ENCODE measurements around the gene ZNF225. TPM values are rescaled to one million over a fixed set of nuclear protein-coding genes. Genes with fewer than 3 reads are reported as not detected.

ZNF225 gene
- total RNA-seq: 6.5 TPM in 2 replicates

DNA sequence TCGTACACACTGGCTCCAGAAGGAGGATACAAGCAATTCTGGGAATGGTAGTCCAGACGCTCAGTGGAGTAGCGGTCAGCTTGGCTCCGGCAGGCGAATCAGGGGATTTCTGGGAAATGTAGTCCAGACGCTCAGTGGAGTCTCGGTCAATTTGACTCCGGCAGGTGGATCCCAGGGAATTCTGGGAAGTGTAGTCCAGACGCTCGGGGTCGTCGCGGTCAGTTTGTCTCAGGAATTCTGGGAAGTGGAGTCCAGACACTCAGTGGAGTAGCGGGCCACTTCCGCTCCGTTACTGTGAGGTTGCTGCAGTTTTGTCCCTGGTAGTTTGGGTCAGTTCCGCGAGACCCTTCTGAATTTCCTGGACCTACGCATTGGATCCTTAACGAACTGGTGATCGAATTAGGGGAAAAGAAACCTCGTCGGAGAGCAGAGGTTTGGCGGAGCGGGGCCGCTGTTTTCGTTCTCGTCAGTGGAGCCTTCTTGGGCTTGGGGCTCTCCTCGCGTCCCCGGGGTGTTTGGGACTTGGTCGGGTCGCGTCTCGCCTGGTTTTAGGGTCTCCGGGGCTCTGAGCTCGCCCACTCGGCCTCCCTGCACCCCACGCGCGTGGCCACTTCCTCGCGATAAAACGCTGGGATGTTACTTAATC is at the start of gene ZNF225:
Gene ZNF225, plus strand, starts transcription at position 262 of the 646 bp plus-strand sequence. CDS start 2,429 bp downstream, outside the sequence.

DNA sequence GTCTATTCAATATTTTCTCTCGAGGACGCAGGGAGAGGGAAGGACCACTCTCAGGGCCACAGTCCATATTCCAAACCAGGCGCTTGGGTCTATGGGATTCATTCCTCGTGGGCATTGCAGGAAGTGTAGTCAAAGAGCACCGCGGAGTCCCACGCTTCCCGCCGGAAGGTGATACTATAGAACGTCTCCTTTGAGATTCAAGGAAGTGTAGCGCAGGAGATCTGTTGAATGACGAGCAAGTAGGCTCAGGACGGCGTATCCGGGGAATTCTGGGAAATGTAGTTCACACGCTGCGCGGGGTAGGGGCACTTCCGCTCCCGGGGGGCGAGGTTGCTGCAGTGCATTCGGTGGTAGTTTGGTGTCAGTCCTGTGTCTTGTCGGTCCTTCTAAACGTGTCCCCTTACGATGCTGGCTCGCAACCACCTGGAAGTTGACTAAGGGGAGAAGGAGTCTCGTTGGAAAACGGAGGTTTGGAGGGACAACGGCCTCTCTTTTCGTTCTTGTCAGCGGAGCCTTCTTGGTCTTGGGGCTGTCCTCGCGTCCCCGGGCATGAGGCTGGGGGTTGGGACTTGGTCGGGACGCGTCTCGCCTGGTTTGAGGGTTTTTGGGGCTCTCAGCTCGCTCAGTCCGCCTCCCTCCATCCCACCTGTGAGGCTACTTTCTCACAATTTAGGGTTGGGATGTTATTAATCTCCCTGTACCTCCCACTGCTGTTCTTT is 41.2 kb upstream of the ZNF225 start, which contains the start of gene ZNF284:
Gene ZNF284, plus strand, starts transcription at position 336 of the 719 bp plus-strand sequence. CDS start 4,231 bp downstream, outside the sequence.

DNA sequence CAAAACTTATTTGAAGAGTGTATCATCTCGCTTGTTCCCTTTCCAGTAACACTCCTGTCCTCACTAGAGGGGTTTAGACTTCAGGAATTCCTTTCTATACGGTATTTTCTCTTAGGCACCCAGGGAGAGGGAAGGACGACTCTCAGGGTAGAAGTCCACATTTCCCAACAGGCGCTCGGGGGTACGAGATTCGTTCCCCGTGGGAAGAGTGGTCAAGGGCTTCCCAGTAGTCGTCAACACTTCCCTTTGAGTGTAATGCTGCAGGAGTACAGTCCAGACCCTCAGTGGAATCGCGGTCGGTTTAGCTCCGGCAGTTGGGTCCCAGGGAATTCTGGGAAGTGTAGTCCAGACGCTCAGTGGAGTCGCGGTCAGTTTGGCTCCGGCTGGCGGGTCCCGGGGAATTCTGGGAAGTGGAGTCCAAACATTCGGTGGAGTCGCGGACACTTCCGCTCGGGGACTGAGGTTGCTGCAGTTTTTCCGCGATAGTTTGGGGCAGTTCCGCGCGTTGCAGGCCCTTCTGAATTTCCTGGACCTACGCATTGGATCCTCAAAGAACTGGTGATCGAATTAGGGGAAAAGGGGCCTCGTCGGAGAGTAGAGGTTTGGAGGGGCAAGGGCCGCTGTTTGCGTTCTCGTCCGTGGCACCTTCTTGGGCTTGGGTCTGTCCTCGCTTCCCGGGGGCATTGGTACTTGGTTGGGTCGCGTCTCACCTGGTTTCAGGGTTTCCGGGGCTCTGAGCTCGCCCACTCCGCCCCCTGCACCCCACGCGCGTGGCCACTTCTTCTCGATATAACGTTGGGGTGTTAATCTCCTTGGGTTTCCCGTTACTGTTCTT is 19.1 kb upstream of the ZNF225 start, which contains the start of gene ZNF224:
Gene ZNF224, plus strand, starts transcription at position 431 of the 835 bp plus-strand sequence. CDS start 3,513 bp downstream, outside the sequence.

DNA sequence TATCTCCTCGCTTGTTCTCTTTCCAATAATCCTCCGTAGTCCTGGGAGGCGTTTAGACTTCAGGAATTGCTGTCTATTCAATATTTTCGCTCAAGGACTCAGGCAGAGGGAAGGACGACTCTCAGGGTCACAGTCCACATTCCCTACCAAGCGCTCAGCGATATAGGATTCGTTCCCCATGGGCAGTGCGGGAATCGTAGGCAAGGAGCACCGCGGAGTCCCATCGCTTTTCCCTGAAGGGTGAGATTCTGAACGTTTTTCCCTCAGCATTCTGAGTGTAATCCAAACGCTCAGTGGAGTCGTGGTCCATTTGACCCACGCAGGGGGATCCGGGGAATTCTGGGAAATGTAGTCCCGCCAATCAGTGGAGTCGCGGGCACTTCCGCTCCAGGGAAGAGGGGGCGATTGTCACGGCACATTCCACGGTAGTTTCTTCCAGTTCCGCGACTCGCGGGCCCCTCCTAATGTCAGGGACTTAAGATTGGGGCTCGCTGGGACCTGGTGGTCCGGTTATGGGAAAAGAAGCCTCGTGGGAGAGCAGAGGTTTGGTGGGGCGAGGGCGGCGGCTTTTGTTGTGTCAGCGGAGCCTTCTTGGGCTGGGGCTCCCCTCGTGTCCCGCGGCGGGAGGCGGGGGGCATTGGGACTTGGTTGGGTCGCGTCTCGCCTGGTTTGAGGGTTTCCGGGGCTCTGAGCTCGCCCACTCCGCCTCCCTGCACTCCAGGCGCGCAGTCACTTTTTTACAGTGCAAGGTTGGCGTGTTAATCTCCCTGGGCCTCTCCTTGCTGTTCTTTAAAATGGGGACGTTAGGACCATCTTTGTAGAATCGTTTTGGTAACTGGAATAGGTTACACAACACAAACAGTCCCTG is 28.2 kb downstream of the ZNF225 start, which contains the start of gene ZNF234:
Gene ZNF234, plus strand, starts transcription at position 364 of the 868 bp plus-strand sequence. CDS start 3,079 bp downstream, outside the sequence.

DNA sequence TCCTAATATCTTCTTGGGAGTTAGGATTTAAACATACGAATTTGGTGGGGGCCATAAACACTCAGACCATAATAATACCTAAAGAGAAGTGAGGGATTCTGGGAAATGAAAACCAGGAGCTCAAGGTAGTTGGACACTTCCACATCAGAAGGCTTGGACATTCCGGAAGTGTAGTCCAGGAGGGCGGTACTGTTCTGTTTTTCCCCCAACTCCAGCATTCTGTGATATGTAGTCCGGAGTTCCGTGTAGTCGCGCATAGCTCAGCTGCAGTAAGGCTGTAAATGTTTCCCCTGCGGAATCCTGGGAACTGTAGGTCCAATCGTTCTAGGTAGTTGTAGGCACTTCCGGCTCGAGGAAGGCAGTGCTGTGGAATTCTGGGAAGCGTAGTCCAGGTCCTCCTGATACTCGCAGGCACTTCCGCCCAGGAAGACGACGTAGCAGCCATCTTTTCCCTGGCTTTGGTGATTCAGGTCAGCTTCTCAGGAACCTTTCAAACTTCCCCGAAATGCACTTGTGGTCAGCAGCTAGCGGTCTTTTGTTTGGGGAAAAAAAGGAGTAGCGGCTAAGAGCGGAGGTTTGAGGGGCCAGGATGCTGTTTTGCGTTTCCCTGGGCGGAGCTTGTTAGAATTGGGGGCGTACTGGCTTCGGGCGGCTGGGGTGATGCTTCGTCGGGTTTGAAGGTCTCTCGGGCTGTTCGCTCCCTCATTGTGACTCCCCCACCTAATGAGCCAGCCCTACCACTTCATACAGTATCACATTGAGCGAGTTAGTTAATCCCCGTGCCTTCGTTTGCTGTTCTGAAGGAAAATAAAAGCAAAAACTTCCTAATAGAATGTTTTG is 51.7 kb downstream of the ZNF225 start, which contains the start of gene ZNF226:
Gene ZNF226, plus strand, starts transcription at position 428 of the 840 bp plus-strand sequence. CDS start 4,981 bp downstream, outside the sequence.

Other genes starting within 250 kb of the ZNF225 start
- gene ZNF404, start 229.4 kb upstream of the ZNF225 start, total RNA-seq: 5.3 and 5.9 TPM in 2 replicates
- 17.9 and 20.5 TPM in 2 replicates for gene ZNF45, start 178.1 kb upstream of the ZNF225 start, total RNA-seq
- 9.8 and 12.9 TPM in 2 replicates for gene ZNF221, start 162.2 kb upstream of the ZNF225 start, total RNA-seq
- gene ZNF155, start 129.2 kb upstream of the ZNF225 start, total RNA-seq: 8.9 TPM in 2 replicates
- gene ZNF230, start 110.4 kb upstream of the ZNF225 start, total RNA-seq: 2.5 and 5.3 TPM in 2 replicates
- gene ZNF222, start 88.0 kb upstream of the ZNF225 start, total RNA-seq: 5.0 and 7.7 TPM in 2 replicates
- gene ZNF223, start 61.4 kb upstream of the ZNF225 start, total RNA-seq: 4.7 and 5.3 TPM in 2 replicates
- 3.0 and 3.3 TPM in 2 replicates for gene ZNF284, start 41.2 kb upstream of the ZNF225 start, total RNA-seq
- 25.1 and 35.9 TPM in 2 replicates for gene ZNF224, start 19.0 kb upstream of the ZNF225 start, total RNA-seq
- gene ZNF234, start 28.2 kb downstream of the ZNF225 start, total RNA-seq: 13.7 and 17.2 TPM in 2 replicates
- 16.3 and 22.9 TPM in 2 replicates for gene ZNF226, start 51.7 kb downstream of the ZNF225 start, total RNA-seq
- 17.1 and 20.2 TPM in 2 replicates for gene ZNF227, start 99.1 kb downstream of the ZNF225 start, total RNA-seq
- 0.83 and 0.89 TPM in 2 replicates for gene ZNF233, start 146.5 kb downstream of the ZNF225 start, total RNA-seq
- 3.1 and 4.5 TPM in 2 replicates for gene ZNF235, start 191.6 kb downstream of the ZNF225 start, total RNA-seq
- 9.2 and 10.1 TPM in 2 replicates for gene ZNF112, start 243.3 kb downstream of the ZNF225 start, total RNA-seq